H54 (cell line): ENCODE data around the gene FAM149A.
A peak's percentile ranks its signal among the peaks of the same experiment; 100 is the strongest.

ENCODE experiments used
- DNase-seq: peaks from one replicate; pipeline ENCODE4 v3.0.0; 2011; ENCODE audit warnings: low spot score, mixed read lengths; ENCODE audit not compliant: insufficient read length
- FAIRE-seq: peaks from 3 replicates; lab custom pipeline; 2011; peaks lifted over from hg19 to GRCh38; lab: Jason Lieb, UNC
- POLR2A ChIP-seq: IDR thresholded peaks from 2 replicates; pipeline ENCODE4 v1.6.1; 2011; ENCODE audit warnings: low read depth, mild to moderate bottlenecking, low read length

Gene FAM149A

DNA sequence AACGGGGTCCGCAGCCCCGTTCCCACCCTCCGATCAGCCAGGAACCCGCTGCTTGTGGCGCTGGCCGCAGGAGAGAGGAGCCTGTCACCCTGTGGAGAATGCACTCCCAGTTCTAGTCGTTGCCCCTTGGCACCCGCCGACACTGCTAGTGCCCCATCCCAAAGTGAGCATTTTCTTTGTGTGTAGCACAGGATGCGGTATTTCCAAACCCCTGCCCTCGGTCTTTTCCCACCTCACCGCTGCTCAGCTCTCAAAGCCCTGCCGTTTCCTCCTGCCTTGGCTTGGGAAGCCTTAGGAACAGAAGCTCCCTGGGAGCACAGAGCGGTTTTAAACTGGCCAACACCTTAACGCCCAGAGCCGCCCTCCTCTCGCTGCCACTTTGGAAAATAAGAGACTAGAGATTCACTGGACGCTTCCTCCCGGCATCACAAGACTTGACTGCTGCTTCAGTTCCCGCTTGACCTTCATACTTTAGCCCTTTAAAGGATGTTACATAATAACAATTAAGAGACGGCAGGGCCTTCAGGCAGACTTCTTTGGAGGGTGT lies 87.6 kb downstream of the FAM149A start:
- FAIRE-seq (no peak), DNase-seq (peak; percentile 8)
- TF ChIP-seq POLR2A, result no peak

DNA sequence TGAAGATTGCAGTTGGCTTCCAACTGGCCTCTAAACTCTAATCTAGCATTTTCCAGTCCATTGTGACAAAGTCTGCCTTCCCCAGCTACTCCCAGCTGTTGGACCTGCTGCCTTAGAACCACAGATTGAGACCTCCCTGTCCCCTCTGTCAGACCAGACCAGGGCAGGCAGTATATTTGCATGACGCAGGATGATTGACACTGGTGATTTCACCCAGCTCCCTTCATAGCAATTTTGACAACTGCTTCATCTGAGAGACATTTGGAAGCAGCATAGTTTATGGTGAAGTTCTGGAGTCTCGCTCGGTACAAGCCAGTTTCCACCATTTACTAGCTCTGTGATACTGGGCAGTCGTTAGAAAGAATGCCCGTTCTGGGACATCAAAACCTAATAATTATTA lies 89.3 kb downstream of the FAM149A start:
- FAIRE-seq, result no peak
- DNase-seq, result no peak
- TF ChIP-seq POLR2A, result no peak

DNA sequence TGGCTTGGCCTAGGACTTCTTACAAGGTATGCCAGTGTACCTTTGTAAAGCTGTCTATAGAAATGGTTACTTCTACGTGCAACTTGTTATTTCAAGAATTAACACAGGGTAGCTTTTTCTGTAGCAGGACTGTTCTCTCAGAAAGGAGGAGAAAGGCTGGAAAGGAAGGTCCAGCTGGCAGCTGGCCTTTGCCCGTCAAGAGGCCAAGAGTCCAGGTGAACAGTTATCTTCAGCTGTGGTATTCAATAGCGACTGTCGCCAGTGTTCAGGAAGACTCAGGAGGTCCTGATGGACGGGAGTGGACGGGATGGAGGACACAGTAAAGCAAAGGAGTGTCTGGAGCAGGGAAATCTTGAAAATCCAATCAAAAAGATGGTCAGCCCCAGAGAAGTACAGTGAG lies 91.6 kb downstream of the FAM149A start:
- TF ChIP-seq POLR2A, result no peak
- DNase-seq, result no peak
- FAIRE-seq, result no peak

DNA sequence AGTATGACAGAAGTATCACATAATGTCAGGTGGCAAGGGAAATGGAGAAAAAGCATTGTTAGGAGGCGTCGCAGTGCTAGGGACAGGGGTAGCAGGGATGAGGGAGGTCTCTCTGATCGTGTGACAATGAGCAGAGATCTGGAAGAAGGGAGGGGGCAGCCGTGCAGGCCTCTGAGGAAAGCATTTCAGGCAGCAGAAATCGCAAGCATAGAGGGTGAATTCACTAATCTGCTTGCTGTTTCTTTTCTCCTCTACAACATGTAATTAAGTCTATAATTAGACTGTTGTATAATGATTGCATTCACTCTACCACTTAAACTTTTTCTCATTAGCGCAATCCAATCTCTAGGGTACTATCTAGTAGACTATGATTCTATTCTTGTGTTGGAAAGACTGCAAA lies 96.0 kb downstream of the FAM149A start:
- TF ChIP-seq POLR2A, result no peak
- FAIRE-seq (no peak), DNase-seq (no peak)

DNA sequence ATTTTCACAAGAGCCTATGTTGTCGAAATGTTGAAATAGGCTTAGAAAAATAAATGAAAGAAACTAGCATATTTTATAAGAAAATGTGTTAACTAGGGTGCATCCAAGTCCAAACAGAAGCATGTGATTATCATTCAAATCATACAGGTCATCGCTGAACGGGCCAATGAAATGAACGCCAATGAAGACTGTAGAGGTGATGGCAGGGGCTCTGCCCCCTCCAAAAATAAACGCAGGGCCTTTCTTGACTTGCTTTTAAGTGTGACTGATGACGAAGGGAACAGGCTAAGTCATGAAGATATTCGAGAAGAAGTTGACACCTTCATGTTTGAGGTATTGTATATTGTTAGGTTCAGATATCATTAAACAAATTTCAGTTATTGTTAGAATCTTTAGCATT lies 96.5 kb downstream of the FAM149A start:
- FAIRE-seq (no peak), DNase-seq (no peak)
- no peak for TF ChIP-seq POLR2A

DNA sequence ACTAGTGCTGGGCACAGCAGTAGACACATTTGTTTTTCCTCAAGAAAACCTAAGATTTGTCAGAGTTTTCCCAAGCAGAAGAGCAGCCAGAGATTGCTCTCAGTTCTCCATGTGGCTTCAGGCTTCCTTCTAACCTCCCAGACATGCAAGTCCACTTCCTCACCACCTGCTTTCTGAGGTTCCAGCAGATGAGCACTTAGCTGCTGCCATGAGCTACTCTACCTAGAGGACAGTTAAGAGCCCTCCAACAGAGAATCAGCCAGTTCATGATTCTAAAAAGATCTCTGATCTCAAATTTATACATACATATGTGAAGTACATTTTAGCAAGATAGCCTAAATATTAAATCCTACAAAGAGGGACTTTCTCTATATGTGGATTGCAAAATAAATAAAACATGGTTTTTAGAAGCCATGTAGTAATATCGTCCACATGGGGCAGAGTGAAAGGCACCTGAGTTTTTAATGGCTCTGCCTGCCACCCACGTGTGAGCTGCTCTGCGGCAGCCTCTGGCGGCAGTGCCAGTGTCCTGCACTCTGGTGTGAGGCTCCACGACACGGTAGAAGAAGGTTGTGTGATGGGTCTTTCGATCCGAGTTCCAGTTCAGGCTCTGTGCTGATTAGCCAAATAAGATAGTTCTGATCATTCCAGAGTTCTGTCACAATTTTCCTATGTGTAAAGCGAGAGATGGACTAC lies 97.2 kb downstream of the FAM149A start:
- TF ChIP-seq POLR2A, result no peak
- DNase-seq, result no peak
- no peak for FAIRE-seq

DNA sequence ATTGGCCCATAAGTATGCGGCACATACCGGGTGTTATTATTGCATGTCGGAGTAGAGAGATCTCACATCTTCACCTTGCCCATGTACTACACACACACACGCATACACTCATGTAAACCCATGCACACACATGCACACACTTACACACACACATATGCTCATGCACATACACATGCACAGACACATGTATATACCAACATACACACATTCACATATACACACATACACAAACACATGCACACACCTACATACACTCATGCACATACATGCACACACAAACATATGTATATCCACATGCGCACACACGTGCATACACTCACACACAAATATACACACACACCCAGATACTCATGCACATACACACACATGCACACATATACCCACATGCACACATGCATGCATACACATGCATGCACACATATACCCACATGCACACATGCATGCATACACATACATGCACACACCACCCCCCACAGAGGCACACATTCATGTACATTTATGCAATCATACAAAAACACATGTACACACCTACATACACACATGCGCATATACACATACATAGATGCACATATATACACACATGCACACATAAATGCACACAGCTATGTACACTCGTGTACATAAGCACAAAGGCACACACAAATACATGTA lies 98.1 kb downstream of the FAM149A start:
- FAIRE-seq (no peak), DNase-seq (no peak)
- no peak for TF ChIP-seq POLR2A

DNA sequence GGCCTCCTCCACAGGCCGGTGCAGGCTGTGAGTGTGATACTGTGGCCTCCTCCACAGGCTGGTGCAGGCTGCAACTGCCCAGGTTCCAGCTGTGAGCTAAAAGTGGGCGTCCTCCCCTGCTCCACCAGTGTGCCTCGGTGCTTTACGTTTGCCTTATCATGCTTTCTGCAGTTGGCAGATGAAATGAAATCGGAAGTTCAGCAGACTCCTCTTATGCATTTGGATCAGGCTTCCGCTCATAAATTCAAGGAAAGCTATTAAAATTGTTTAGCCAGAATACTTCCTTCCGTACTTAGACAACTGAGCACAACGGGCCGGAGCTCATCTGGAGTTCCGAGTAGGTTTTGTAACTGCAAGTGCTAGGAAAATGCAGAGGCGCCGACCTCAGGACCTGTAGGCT lies 98.9 kb downstream of the FAM149A start:
- no peak for DNase-seq
- FAIRE-seq, result no peak
- no peak for TF ChIP-seq POLR2A

DNA sequence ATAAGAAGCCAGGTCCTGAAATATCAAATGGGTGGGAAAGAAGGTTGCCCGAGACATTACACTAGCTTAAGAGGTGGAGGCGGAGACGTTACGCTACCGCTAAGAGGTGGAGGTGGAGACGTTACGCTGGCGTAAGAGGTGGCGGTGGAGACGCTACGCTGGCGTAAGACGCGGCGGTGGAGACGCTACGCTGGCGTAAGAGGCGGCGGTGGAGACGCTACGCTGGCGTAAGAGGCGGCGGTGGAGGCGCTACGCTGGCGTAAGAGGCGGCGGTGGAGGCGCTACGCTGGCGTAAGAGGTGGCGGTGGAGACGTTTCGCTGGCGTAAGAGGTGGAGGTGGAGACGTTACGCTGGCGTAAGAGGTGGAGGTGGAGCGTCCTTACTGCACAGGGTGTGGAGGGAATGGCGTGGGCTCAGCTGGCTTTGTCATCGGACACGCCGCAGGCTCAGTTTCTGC lies 99.6 kb downstream of the FAM149A start:
- DNase-seq, result no peak
- FAIRE-seq, result no peak
- TF ChIP-seq POLR2A, result no peak

DNA sequence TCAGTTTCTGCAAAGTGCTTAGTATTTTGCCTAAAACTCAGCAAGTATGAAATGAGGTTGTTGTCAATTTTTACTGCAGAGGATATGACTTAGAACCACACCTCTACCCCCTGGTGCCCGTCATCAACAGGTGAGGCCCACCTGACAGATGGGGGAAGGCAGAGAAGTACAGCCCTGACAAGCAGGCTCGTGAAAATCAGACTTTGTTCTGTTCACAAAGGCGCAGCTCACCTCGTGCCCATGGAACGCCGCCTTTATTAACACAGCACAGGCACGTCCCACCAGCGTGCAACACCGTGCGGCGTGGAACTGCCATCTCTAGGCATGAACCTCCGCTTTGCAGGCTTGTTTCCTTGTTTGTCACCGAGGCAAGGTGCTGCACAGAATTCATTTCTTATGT lies 100.2 kb downstream of the FAM149A start:
- DNase-seq (no peak), FAIRE-seq (no peak)
- no peak for TF ChIP-seq POLR2A

DNA sequence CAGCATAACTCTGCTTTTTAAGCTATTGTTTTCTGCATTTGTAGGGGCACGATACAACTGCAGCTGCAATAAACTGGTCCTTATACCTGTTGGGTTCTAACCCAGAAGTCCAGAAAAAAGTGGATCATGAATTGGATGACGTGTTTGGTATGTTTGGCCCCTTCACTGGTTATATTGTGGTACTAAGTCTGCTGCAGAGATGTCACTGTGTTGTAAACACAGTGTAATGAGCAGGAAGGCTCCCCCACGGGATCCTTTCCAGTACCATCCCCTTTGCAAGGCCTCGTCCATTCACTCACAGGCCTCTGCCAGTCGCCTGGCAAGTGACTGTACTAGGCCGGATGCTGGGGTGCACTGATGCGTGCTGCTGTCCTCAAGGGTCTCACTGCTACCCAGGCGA lies 100.7 kb downstream of the FAM149A start:
- FAIRE-seq (no peak), DNase-seq (no peak)
- TF ChIP-seq POLR2A, result no peak

DNA sequence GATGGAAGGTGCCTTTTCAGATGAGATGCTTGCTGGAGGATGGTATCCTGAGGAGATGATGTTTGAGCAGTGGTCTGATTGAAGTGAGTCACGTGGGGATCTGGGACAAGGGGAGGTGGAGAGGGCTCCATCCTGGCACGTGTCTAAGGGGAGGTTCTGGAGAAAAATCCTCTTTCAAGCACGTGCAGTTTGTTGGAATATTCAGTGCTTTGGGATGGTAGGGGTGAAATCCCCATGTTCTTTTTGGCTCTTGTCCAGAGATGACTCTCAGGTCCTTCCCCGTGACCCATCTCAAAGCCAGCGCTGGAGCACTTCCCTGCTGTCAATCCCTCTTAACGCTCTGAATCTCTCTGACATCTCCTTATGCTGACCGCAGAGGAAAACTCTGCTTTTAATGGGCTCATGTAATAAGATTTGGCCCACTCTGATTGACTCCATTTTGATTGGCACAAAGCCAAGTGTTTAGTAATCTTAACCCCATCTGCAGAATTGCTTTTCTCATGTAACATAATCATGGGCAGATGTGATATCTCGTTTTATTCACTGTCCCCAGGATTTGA lies 112.0 kb downstream of the FAM149A start:
- no peak for TF ChIP-seq POLR2A
- FAIRE-seq, result no peak
- DNase-seq, result no peak

DNA sequence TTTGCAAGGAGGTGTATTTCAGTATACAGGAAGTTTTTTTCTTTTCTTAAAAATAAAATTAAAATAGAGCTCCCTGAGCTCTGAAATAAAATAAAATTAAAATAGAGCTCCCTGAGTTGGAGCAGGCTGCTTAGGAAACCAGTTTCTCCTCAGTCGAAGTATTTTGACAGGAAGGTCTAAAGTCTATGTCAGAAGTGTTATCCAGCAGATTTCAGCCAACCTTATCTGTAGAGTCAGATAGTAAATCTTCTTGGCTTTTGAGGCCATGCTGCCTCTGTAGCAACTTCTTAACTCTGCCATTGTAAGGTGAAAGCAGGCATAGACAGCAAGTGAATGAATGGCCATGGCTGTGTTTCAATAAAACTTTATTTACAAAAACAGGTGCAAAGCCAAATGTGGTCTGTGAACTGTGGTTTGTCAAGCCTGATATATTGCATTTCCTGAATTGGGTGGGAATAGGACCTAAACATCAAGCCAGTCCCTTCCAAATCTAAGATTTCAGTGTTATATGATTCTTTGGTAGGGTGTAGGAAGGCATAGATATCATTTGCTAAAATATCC lies 113.3 kb downstream of the FAM149A start:
- DNase-seq (no peak), FAIRE-seq (no peak)

DNA sequence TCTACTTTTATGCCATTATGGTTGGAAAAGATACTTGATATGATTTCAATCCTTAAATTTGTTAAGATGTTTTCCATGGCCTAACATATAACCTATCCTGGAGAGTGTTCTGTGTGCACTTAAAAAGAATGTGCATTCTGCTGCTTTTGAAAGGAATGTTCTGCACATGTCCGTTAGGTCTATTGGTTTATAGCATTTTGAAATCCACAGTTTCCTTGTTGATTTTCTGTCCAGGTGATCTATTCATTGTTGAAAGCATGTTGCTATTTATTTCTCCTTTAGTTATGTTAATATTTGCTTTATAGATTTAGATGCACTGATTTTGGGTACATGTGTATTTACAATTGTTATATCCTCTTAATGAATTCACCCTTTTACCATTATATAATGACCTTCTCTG lies 117.1 kb downstream of the FAM149A start:
- FAIRE-seq (no peak), DNase-seq (no peak)
- no peak for TF ChIP-seq POLR2A

More for the DNA sequence above, 113.3 kb downstream of the FAM149A start:
- TF ChIP-seq POLR2A, result no peak
